Measurements from ENCODE around the gene FMN1. TPM values are rescaled to one million over a fixed set of nuclear protein-coding genes. Genes with fewer than 3 reads are reported as not detected.
A peak's percentile ranks its signal among the peaks of the same experiment; 100 is the strongest.

Gene FMN1
- total and polyA plus RNA-seq, 2 of the 13 experiments (the other 11 are each of a cell fraction or from before 2014, with no cell fraction given) = 0.20 to 0.60 TPM

- TF ChIP-seq TSC22D2 (CRISPR knock-in tag; IDR thresholded peaks at IDR 0.05; ENCODE audit: borderline replicate concordance) (no peak), RNF219 (CRISPR knock-in tag; IDR thresholded peaks at IDR 0.05) (no peak), GTF3A (CRISPR knock-in tag; conservative IDR thresholded peaks at IDR 0.05) (no peak), CBX2 (IDR thresholded peaks at IDR 0.05; ENCODE audit: low read depth, low read length) (no peak), CBX2 (CRISPR knock-in tag; IDR thresholded peaks at IDR 0.05; ENCODE audit: low read depth) (no peak)
Measured at GRCh38 chr15:32853592-32853991, 340.9 kb downstream of the FMN1 start (continued).

- Histone ChIP-seq H3K9ac (ENCODE audit: insufficient read depth, low read depth, low read length) (no peak overlapping the region), H2AFZ (ENCODE audit: low read length) (no peak overlapping the region), H3K27me3 (ENCODE audit: control insufficient read depth in 1 of 2, insufficient read depth in 2 of 2, low read length in 2 of 2) (no peaks in the 10 kb centered on the region), H3K9me3 (ENCODE audit: low read length) (no peaks in the 10 kb centered on the region), H3K4me3 (replicated peaks in 1 of 3; ENCODE audit: insufficient read depth in 1 of 3, low read depth in 2 of 3, low read length in 3 of 3) (no peak overlapping the region), H3K27ac (ENCODE audit: extremely low read length, insufficient read depth, low read length) (peak overlapping the region; percentile 36), H3K36me3 (replicated peaks in 1 of 2; ENCODE audit: control insufficient read depth in 1 of 2, insufficient read depth in 2 of 2, low read length in 2 of 2) (no peaks in the 10 kb centered on the region), H3K79me2 (ENCODE audit: insufficient read depth, low read length) (no peaks in the 10 kb centered on the region), H3K4me1 (ENCODE audit: insufficient read depth, low read length) (peaks cover 43% of the 10 kb centered on the region), H4K20me1 (ENCODE audit: insufficient read depth, low read length) (no peaks in the 10 kb centered on the region), H3K4me2 (ENCODE audit: low read depth, low read length) (0 out of 2 replicates have a peak overlapping the region, but pooled peaks have one; percentile 2)
- BruUV-seq (replicated peaks) = no TSS peak
- CTCF ChIA-PET (ENCODE audit: low intra/inter-chr PET ratio, low total read pairs) = no interaction called here
- FAIRE-seq = peak; percentile 18
- ATAC-seq = peak; percentile 78
- POLR2A ChIA-PET = no interaction called here
- WGBS (ENCODE audit: low lambda C conversion rate) = 4% methylated on average over 3 of the region's 3 CpGs
- in situ Hi-C loops (cut with HindIII; ENCODE audit: extremely low pct_ligation_motif_present, low pct_unique_long_range_greater_than_20kb) = no loop called here
- intact Hi-C loops (cut with micrococcal nuclease; ENCODE audit: unreplicated experiment) = no loop called here
- DNase-seq (ENCODE audit: low spot score) = peak; percentile 96
- TF ChIP-seq SMAD9 (CRISPR knock-in tag; IDR thresholded peaks at IDR 0.05) = no peak
- TF ChIP-seq ZBTB7A (CRISPR knock-in tag; IDR thresholded peaks at IDR 0.05) = no peak
- no peak for TF ChIP-seq GTF2F1 (IDR thresholded peaks at IDR 0.05; ENCODE audit: low read length)
- no peak for TF ChIP-seq ZBTB39 (CRISPR knock-in tag; IDR thresholded peaks at IDR 0.05)
- TF ChIP-seq GPN1 (CRISPR knock-in tag; IDR thresholded peaks at IDR 0.05; ENCODE audit: borderline replicate concordance) = no peak
- TF ChIP-seq HINFP (CRISPR knock-in tag; IDR thresholded peaks at IDR 0.05; ENCODE audit: low read depth) = no peak
- TF ChIP-seq SOX13 (IDR thresholded peaks at IDR 0.05) = no peak; the same call in 1 of the 2 replicates
- peak in 1 of 2 experiments; percentile 62; a peak in 2 of 4 replicates for TF ChIP-seq SOX13 (CRISPR knock-in tag; conservative IDR thresholded peaks at IDR 0.05 in 1 of 2, IDR thresholded peaks at IDR 0.05 in 1 of 2)
- TF ChIP-seq SIN3B (IDR thresholded peaks at IDR 0.05; ENCODE audit: low read length) = no peak
- TF ChIP-seq ZNF674 (CRISPR knock-in tag; IDR thresholded peaks at IDR 0.05; ENCODE audit: low read depth) = no peak
- no peak for TF ChIP-seq AGO1 (IDR thresholded peaks at IDR 0.05; ENCODE audit: low read depth, low read length, poor library complexity, severe bottlenecking)
- TF ChIP-seq SAP130 (CRISPR knock-in tag; IDR thresholded peaks at IDR 0.05; ENCODE audit: low read depth) = no peak; the same call in 1 of the 2 replicates
- no peak for TF ChIP-seq KDM1A (CRISPR knock-in tag; IDR thresholded peaks at IDR 0.05)
Measured at GRCh38 chr15:32852771-32853170, 341.7 kb downstream of the FMN1 start.

Measured in HepG2 (cell line).